Neuronal stem cell (in vitro differentiated cells): ENCODE results near the gene TNFRSF25. TPM values are rescaled to one million over a fixed set of nuclear protein-coding genes. Genes with fewer than 3 reads are reported as not detected.

ENCODE experiments used
- DNase-seq: peaks from one replicate; pipeline ENCODE4 v3.0.0-alpha.2; 2013; ENCODE audit warnings: low spot score
- H2AFZ ChIP-seq: one replicate; pipeline ENCODE4 v1.6.1; 2013; ENCODE audit warnings: mild to moderate bottlenecking, low read length, inconsistent platforms
- H2AK5ac ChIP-seq: 2 replicates; pipeline ENCODE4 v1.6.1; 2013; ENCODE audit warnings: low read depth, mild to moderate bottlenecking, inconsistent platforms, low read length, moderate library complexity, mixed read lengths
- H2BK120ac ChIP-seq: 2 replicates; pipeline ENCODE4 v1.6.1; 2013; ENCODE audit warnings: low read depth, mild to moderate bottlenecking, inconsistent platforms, low read length, moderate library complexity, mixed read lengths
- H2BK12ac ChIP-seq: one replicate; pipeline ENCODE4 v1.6.1; 2013; ENCODE audit warnings: low read length, inconsistent platforms
- H2BK15ac ChIP-seq: 2 replicates; pipeline ENCODE4 v1.6.1; 2013; ENCODE audit warnings: mild to moderate bottlenecking, low read length, inconsistent platforms, mixed read lengths
- H2BK5ac ChIP-seq: one replicate; pipeline ENCODE4 v1.6.1; 2013; ENCODE audit warnings: inconsistent platforms, mild to moderate bottlenecking, low read length, moderate library complexity
- H3K14ac ChIP-seq: one replicate; pipeline ENCODE4 v1.6.1; 2013; ENCODE audit warnings: low read length, inconsistent platforms
- H3K18ac ChIP-seq: 2 replicates; pipeline ENCODE4 v1.6.1; 2013; ENCODE audit warnings: low read length, inconsistent platforms
- H3K23ac ChIP-seq: 2 replicates; pipeline ENCODE4 v1.6.1; 2013; ENCODE audit warnings: low read depth, mild to moderate bottlenecking, mixed read lengths, low read length, inconsistent platforms; ENCODE audit not compliant: poor library complexity
- H3K27ac ChIP-seq: replicated peaks from 3 replicates; pipeline ENCODE4 v1.5.1; 2013; ENCODE audit warnings: low read length, inconsistent platforms
- H3K27me3 ChIP-seq, 3 experiments: 2 replicates each; pipeline ENCODE4 v1.6.1; 2013; ENCODE audit warnings: low read length in 3 of 3, mild to moderate bottlenecking in 2 of 3, inconsistent platforms in 1 of 3, low read depth in 1 of 3, mixed read lengths in 1 of 3, moderate library complexity in 1 of 3; ENCODE audit not compliant: control insufficient read depth in 3 of 3, insufficient read depth in 3 of 3
- H3K36me3 ChIP-seq, 2 donors: replicated peaks in 1 of 2; 2 replicates each; pipeline ENCODE4 v1.6.1; 2013; ENCODE audit warnings: low read length in 2 of 2; ENCODE audit not compliant: control insufficient read depth in 2 of 2, insufficient read depth in 2 of 2
- H3K4ac ChIP-seq: 2 replicates; pipeline ENCODE4 v1.6.1; 2013; ENCODE audit warnings: inconsistent platforms, mild to moderate bottlenecking, low read length, moderate library complexity
- H3K4me1 ChIP-seq, 2 donors: 1 replicate in 1 of 2; 2 replicates in 1 of 2; pipeline ENCODE4 v1.6.1; 2013; ENCODE audit warnings: low read length in 2 of 2, low read depth in 1 of 2; ENCODE audit not compliant: control insufficient read depth in 2 of 2, insufficient read depth in 1 of 2
- H3K4me2 ChIP-seq: one replicate; pipeline ENCODE4 v1.6.1; 2013; ENCODE audit warnings: mild to moderate bottlenecking, low read length, inconsistent platforms; ENCODE audit not compliant: insufficient read depth, poor library complexity, severe bottlenecking
- H3K4me3 ChIP-seq, 2 donors: 2 replicates each; pipeline ENCODE4 v1.5.1; 2013; ENCODE audit warnings: low read length in 2 of 2, mild to moderate bottlenecking in 2 of 2, inconsistent platforms in 1 of 2, moderate library complexity in 1 of 2
- H3K79me1 ChIP-seq: one replicate; pipeline ENCODE4 v1.6.1; 2013; ENCODE audit warnings: low read depth, mild to moderate bottlenecking, inconsistent platforms, low read length, moderate library complexity
- H3K9ac ChIP-seq: one replicate; pipeline ENCODE4 v1.6.1; 2013; ENCODE audit warnings: mild to moderate bottlenecking, low read depth, low read length, inconsistent platforms; ENCODE audit not compliant: poor library complexity
- H3K9me3 ChIP-seq, 2 donors: replicated peaks in 1 of 2; 2 replicates each; pipeline versions ENCODE3 to v1.6.1; 2013; ENCODE audit warnings: low read length in 2 of 2, mild to moderate bottlenecking in 2 of 2, inconsistent platforms in 1 of 2, low read depth in 1 of 2, mixed read lengths in 1 of 2, moderate library complexity in 1 of 2; ENCODE audit not compliant: control insufficient read depth in 2 of 2, insufficient read depth in 1 of 2
- H4K8ac ChIP-seq: one replicate; pipeline ENCODE4 v1.6.1; 2013; ENCODE audit warnings: low read depth, mild to moderate bottlenecking, inconsistent platforms, low read length, moderate library complexity
- H4K91ac ChIP-seq: one replicate; pipeline ENCODE4 v1.6.1; 2013; ENCODE audit warnings: low read length, low read depth, mild to moderate bottlenecking, inconsistent platforms; ENCODE audit not compliant: poor library complexity
- WGBS, 2 donors: extraction: QIAGEN DNeasy Blood & Tissue Kit; methylation state at CpG; one replicate each; pipeline ENCODE4 v1.1.7; 2013; ENCODE audit warnings: missing lambda C conversion rate in 2 of 2, mixed read lengths in 1 of 2; ENCODE audit not compliant: insufficient read length in 2 of 2, insufficient replicate concordance in 1 of 2; ENCODE audit errors: extremely low coverage in 2 of 2; 5-methylcytosine and 5-hydroxymethylcytosine counted together
- polyA plus RNA-seq, 2 experiments: library from polyadenylated mRNA; stranded (reverse); fragments of 200-250 nt; gene quantifications; one replicate each; pipeline ENCODE4 v1.2.3, GENCODE V29; 2013

TNFRSF25 gene, protein sequence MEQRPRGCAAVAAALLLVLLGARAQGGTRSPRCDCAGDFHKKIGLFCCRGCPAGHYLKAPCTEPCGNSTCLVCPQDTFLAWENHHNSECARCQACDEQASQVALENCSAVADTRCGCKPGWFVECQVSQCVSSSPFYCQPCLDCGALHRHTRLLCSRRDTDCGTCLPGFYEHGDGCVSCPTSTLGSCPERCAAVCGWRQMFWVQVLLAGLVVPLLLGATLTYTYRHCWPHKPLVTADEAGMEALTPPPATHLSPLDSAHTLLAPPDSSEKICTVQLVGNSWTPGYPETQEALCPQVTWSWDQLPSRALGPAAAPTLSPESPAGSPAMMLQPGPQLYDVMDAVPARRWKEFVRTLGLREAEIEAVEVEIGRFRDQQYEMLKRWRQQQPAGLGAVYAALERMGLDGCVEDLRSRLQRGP
- polyA plus RNA-seq (2013, experiment 1 of 2): 14.5 TPM
- 14.1 TPM for polyA plus RNA-seq (2013, experiment 2 of 2)

DNA sequence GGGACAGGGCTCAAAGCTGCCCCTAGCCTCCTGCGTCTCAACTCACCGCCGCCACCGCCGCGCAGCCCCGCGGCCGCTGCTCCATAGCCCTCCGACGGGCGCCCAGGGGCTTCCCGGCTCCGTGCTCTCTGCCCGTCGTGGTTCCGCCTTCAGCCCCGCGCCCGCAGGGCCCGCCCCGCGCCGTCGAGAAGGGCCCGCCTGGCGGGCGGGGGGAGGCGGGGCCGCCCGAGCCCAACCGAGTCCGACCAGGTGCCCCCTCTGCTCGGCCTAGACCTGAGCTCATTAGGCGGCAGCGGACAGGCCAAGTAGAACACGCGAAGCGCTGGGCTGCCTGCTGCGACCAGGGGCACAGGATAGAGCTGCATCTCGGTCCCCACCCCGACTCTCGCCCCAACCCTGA is at the start of gene TNFRSF25:
Gene TNFRSF25 (minus strand): TSS at position 151 of the 400 bp plus-strand sequence. CDS start 66 bp downstream, at position 85.
- peak within 1 kb of the TSS; percentile 24 for H2BK5ac ChIP-seq
- peak within 1 kb of the TSS; percentile 89 for H3K14ac ChIP-seq
- H2AK5ac ChIP-seq: peak within 1 kb of the TSS; percentile 75
- H3K4me3 ChIP-seq: no peak within 1 kb of the TSS
- DNase-seq: no peak
- H3K79me1 ChIP-seq: no peaks in the 10 kb centered on the region
- peaks cover 0 to 3% of the 10 kb centered on the region in 2 donors for H3K4me1 ChIP-seq
- H3K4ac ChIP-seq: no peak within 1 kb of the TSS
- no peak within 1 kb of the TSS for H2AFZ ChIP-seq
- H2BK12ac ChIP-seq: no peak within 1 kb of the TSS
- peak within 1 kb of the TSS; percentile 85 for H3K23ac ChIP-seq
- H2BK15ac ChIP-seq: no peak within 1 kb of the TSS
- H2BK120ac ChIP-seq: no peak within 1 kb of the TSS
- peak within 1 kb of the TSS; percentile 21 for H3K9ac ChIP-seq
- no CpG with 5 or more reads among the region's 43 CpGs for WGBS, 2 donors
- H3K36me3 ChIP-seq: peaks cover 27 to 64% of the 10 kb centered on the region in 2 donors
- peak within 1 kb of the TSS; percentile 11 for H3K4me2 ChIP-seq
- H3K9me3 ChIP-seq: peaks cover 0 to 3% of the 10 kb centered on the region in 2 donors
- peak within 1 kb of the TSS; percentile 93 for H3K18ac ChIP-seq
- H3K27ac ChIP-seq: no peak within 1 kb of the TSS
- peaks cover 0 to 11% (median 0%) of the 10 kb centered on the region in 3 experiments for H3K27me3 ChIP-seq
- H4K8ac ChIP-seq: no peak within 1 kb of the TSS
- H4K91ac ChIP-seq: no peak within 1 kb of the TSS

DNA sequence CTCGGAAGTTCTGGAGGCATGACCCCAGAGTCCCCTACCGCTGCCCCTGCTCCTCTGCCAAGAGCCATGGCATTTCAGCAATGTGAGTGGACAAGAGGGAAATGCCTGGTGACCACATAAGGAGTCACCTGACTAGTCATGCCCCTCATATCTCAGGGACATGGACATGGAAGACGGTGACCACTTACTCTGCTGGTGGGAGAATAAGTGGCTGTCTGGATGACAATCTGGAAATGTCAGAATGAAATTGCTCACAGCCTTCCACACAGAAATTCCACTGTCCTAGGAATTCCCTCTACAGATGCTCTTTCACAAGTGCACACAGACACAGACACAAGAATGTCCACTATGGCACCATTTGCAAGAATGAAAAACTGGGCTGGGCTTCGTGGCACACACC is 49.8 kb upstream of the TNFRSF25 start:
- no peak for DNase-seq
- peaks cover 14 to 31% of the 10 kb centered on the region in 2 donors for H3K4me1 ChIP-seq

DNA sequence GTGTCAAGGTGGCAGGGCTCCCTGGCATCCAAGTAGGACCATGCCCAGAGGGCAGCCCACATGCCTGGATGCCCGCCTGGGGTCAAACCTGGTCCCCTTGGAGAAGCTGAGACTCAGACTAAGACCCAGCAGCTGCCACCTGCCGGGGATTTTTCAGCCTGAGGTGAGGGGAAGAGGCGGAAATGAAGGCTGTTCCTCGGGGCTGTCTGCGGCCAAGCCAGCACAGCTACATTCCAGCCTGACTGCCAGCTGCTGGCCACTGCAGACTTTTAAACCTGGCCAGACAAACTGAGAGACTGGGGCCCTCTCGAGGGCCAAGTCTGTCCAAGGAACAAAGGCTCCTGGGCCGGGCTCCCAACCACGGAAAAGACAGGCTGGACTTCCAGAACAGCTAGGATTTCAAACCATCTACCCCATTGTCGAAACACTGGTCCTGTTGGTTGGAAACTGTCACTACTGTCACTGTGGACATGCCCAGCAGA is 47.4 kb upstream of the TNFRSF25 start:
- peak overlapping the region; percentile 63 for H2AFZ ChIP-seq

More for the DNA sequence above, 49.8 kb upstream of the TNFRSF25 start:
- no peak overlapping the region for H3K4me3 ChIP-seq
- H3K79me1 ChIP-seq: peaks cover 2% of the 10 kb centered on the region
- no peaks in the 10 kb centered on the region for H3K9me3 ChIP-seq
- no peak overlapping the region for H3K4ac ChIP-seq
- H2AFZ ChIP-seq: no peak overlapping the region
- no peak overlapping the region for H3K14ac ChIP-seq
- no peak overlapping the region for H2BK12ac ChIP-seq
- H3K18ac ChIP-seq: no peak overlapping the region
- H3K36me3 ChIP-seq: no peaks in the 10 kb centered on the region
- no peak overlapping the region for H3K9ac ChIP-seq
- H4K8ac ChIP-seq: no peak overlapping the region
- no CpG with 5 or more reads among the region's 4 CpGs for WGBS, 2 donors
- no peak overlapping the region for H4K91ac ChIP-seq
- no peak overlapping the region for H3K23ac ChIP-seq
- H3K27me3 ChIP-seq: no peaks in the 10 kb centered on the region
- H2BK15ac ChIP-seq: no peak overlapping the region
- H2BK5ac ChIP-seq: no peak overlapping the region
- H3K4me2 ChIP-seq: no peak overlapping the region
- H2BK120ac ChIP-seq: no peak overlapping the region
- H2AK5ac ChIP-seq: no peak overlapping the region
- no peak overlapping the region for H3K27ac ChIP-seq

DNA sequence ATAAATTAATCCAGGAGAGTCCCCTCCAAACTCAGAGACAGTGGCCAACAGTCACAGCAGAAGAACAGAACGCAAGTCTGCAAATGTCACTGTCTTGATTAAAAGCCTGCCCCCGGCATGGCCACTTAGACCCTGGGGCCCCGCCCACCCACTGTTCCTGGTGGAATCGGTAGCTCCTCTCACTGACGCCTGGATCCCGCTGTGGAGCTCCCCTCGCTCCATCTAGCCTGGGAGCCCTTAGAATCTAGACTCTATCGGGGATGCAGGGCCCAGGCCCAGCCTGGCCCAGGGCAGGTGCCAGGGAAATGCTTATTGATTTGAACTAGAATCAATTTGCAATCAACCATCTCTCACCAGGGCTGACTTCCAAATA is 46.9 kb upstream of the TNFRSF25 start:
- Histone ChIP-seq H4K91ac (no peak overlapping the region), H3K4ac (no peak overlapping the region), H2BK12ac (no peak overlapping the region), H3K18ac (no peak overlapping the region), H3K79me1 (peaks cover 2% of the 10 kb centered on the region), H3K27ac (no peak overlapping the region), H3K9ac (no peak overlapping the region), H3K36me3 (no peaks in the 10 kb centered on the region), H3K14ac (no peak overlapping the region), H2BK15ac (no peak overlapping the region), H2AK5ac (peak overlapping the region; percentile 25), H3K4me1 (peaks cover 0 to 19% of the 10 kb centered on the region in 2 donors), H4K8ac (no peak overlapping the region), H3K23ac (no peak overlapping the region), H2AFZ (peak overlapping the region; percentile 63), H3K4me3 (no peak overlapping the region), H2BK5ac (no peak overlapping the region), H2BK120ac (no peak overlapping the region), H3K27me3 (peaks cover 0 to 7% (median 0%) of the 10 kb centered on the region in 3 experiments), H3K4me2 (no peak overlapping the region), H3K9me3 (no peaks in the 10 kb centered on the region)
- WGBS, 2 donors: no CpG with 5 or more reads among the region's 8 CpGs
- no peak for DNase-seq

More for the DNA sequence above, 47.4 kb upstream of the TNFRSF25 start:
- Histone ChIP-seq H3K4me3 (no peak overlapping the region), H3K27me3 (peaks cover 0 to 3% (median 0%) of the 10 kb centered on the region in 3 experiments), H4K8ac (no peak overlapping the region), H3K14ac (no peak overlapping the region), H3K18ac (no peak overlapping the region), H3K27ac (no peak overlapping the region), H2BK12ac (no peak overlapping the region), H3K36me3 (no peaks in the 10 kb centered on the region), H3K23ac (peak overlapping the region; percentile 21), H2BK15ac (no peak overlapping the region), H2BK5ac (no peak overlapping the region), H3K4ac (no peak overlapping the region), H3K9ac (no peak overlapping the region), H3K9me3 (no peaks in the 10 kb centered on the region), H2AK5ac (peak overlapping the region; percentile 60), H3K4me2 (no peak overlapping the region), H3K79me1 (peaks cover 2% of the 10 kb centered on the region), H2BK120ac (no peak overlapping the region), H3K4me1 (peaks cover 0 to 19% of the 10 kb centered on the region in 2 donors), H4K91ac (no peak overlapping the region)
- no peak for DNase-seq
- no CpG with 5 or more reads among the region's 9 CpGs for WGBS, 2 donors
